Measurements from ENCODE around the gene VWF. TPM values are rescaled to one million over a fixed set of nuclear protein-coding genes. Genes with fewer than 3 reads are reported as not detected.
"Not testable (repeated sequence)": the region's sequence is repeated elsewhere in the genome, so short reads cannot be mapped to it uniquely, and the experiment has no call there.

VWF gene
- polyA plus RNA-seq (ENCODE audit: insufficient read length) = 41.9 TPM

- no peak for DNase-seq (ENCODE audit: low read depth)
These were observed at the start of gene VWF for GRCh38 chr12:6124411-6125309. TSS of gene VWF (minus strand) at chr12:6124670. CDS start at chr12:6123196, 1,474 bp downstream.

- DNase-seq (ENCODE audit: low read depth) = no peak
These were observed 48.4 kb upstream of the VWF start for GRCh38 chr12:6172862-6173261.

- DNase-seq (ENCODE audit: low read depth) = no peak
These were observed 47.6 kb upstream of the VWF start for GRCh38 chr12:6172086-6172485.

GRCh38 chr12:6171409-6172015 lies 47.0 kb upstream of the VWF start:
- DNase-seq (ENCODE audit: low read depth) = no peak

GRCh38 chr12:6167327-6168280 lies 43.1 kb upstream of the VWF start:
- DNase-seq (ENCODE audit: low read depth) = no peak

- DNase-seq (ENCODE audit: low read depth) = no peak
These were observed 42.3 kb upstream of the VWF start for GRCh38 chr12:6166808-6167207.

- no peak for DNase-seq (ENCODE audit: low read depth)
These were observed 40.9 kb upstream of the VWF start for GRCh38 chr12:6165395-6165794.

- DNase-seq (ENCODE audit: low read depth) = no peak
These were observed 39.1 kb upstream of the VWF start for GRCh38 chr12:6163416-6164060.

GRCh38 chr12:6161124-6161882 lies 36.8 kb upstream of the VWF start:
- DNase-seq (ENCODE audit: low read depth) = no peak

GRCh38 chr12:6160049-6160649 lies 35.7 kb upstream of the VWF start:
- DNase-seq (ENCODE audit: low read depth) = not testable (repeated sequence)

- DNase-seq (ENCODE audit: low read depth) = not testable (repeated sequence)
These were observed 34.9 kb upstream of the VWF start for GRCh38 chr12:6159166-6160011.

GRCh38 chr12:6158749-6159148 lies 34.3 kb upstream of the VWF start:
- no peak for DNase-seq (ENCODE audit: low read depth)

- no peak for DNase-seq (ENCODE audit: low read depth)
These were observed 33.8 kb upstream of the VWF start for GRCh38 chr12:6158255-6158654.

- DNase-seq (ENCODE audit: low read depth) = no peak
These were observed 33.0 kb upstream of the VWF start for GRCh38 chr12:6157482-6157881.

GRCh38 chr12:6154730-6155459 lies 30.4 kb upstream of the VWF start:
- DNase-seq (ENCODE audit: low read depth) = no peak

- not testable (repeated sequence) for DNase-seq (ENCODE audit: low read depth)
These were observed 24.3 kb upstream of the VWF start for GRCh38 chr12:6148722-6149121.

- DNase-seq (ENCODE audit: low read depth) = no peak
These were observed 23.6 kb upstream of the VWF start for GRCh38 chr12:6148061-6148460.

- no peak for DNase-seq (ENCODE audit: low read depth)
These were observed 22.5 kb upstream of the VWF start for GRCh38 chr12:6146951-6147350.

- DNase-seq (ENCODE audit: low read depth) = no peak
These were observed 22.0 kb upstream of the VWF start for GRCh38 chr12:6146509-6146908.
